Trophoblast cell (in vitro differentiated cells and primary cell): ENCODE measurements around the gene IKZF3.

Experiments used
- DNase-seq, 2 donors: peaks; one replicate each; pipeline ENCODE4 v3.0.0-alpha.2; 2016
- H2AFZ ChIP-seq: 2 replicates; pipeline ENCODE4 v1.6.1; 2013; ENCODE audit warnings: low read length, moderate library complexity, mild to moderate bottlenecking; ENCODE audit not compliant: insufficient read depth, poor library complexity
- H2AK5ac ChIP-seq: 2 replicates; pipeline ENCODE4 v1.6.1; 2013; ENCODE audit warnings: mild to moderate bottlenecking, low read length
- H2BK120ac ChIP-seq: 2 replicates; pipeline ENCODE4 v1.6.1; 2013; ENCODE audit warnings: low read length, mild to moderate bottlenecking, moderate library complexity; ENCODE audit not compliant: insufficient read depth, poor library complexity
- H2BK12ac ChIP-seq: 2 replicates; pipeline ENCODE4 v1.6.1; 2013; ENCODE audit warnings: mild to moderate bottlenecking, low read length, moderate library complexity
- H2BK5ac ChIP-seq: 2 replicates; pipeline ENCODE4 v1.6.1; 2013; ENCODE audit warnings: low read length, low read depth, moderate library complexity, mild to moderate bottlenecking; ENCODE audit not compliant: poor library complexity
- H3K14ac ChIP-seq: 2 replicates; pipeline ENCODE4 v1.6.1; 2013; ENCODE audit warnings: mild to moderate bottlenecking, low read length
- H3K18ac ChIP-seq: 2 replicates; pipeline ENCODE4 v1.6.1; 2013; ENCODE audit warnings: mild to moderate bottlenecking, low read length
- H3K23ac ChIP-seq: 2 replicates; pipeline ENCODE4 v1.6.1; 2013; ENCODE audit warnings: low read length
- H3K27ac ChIP-seq: 2 replicates; pipeline ENCODE4 v1.5.1; 2013; ENCODE audit warnings: low read depth, mild to moderate bottlenecking, inconsistent platforms, low read length, moderate library complexity
- H3K27me3 ChIP-seq: 2 replicates; pipeline ENCODE4 v1.6.1; 2013; ENCODE audit warnings: inconsistent platforms, mild to moderate bottlenecking, low read length, moderate library complexity; ENCODE audit not compliant: insufficient read depth
- H3K36me3 ChIP-seq, 2 experiments: 1 replicate in 1 of 2; 2 replicates in 1 of 2; pipeline ENCODE4 v1.6.1; 2013; ENCODE audit warnings: low read length in 2 of 2, mild to moderate bottlenecking in 2 of 2, moderate library complexity in 1 of 2; ENCODE audit not compliant: insufficient read depth in 2 of 2, control insufficient read depth in 1 of 2
- H3K4ac ChIP-seq: 2 replicates; pipeline ENCODE4 v1.6.1; 2013; ENCODE audit warnings: low read depth, mild to moderate bottlenecking, low read length, moderate library complexity
- H3K4me1 ChIP-seq, 2 experiments: 1 replicate in 1 of 2; 2 replicates in 1 of 2; pipeline ENCODE4 v1.6.1; 2013; ENCODE audit warnings: low read length in 2 of 2, mild to moderate bottlenecking in 2 of 2, moderate library complexity in 1 of 2; ENCODE audit not compliant: insufficient read depth in 2 of 2, control insufficient read depth in 1 of 2
- H3K4me2 ChIP-seq: 2 replicates; pipeline ENCODE4 v1.6.1; 2013; ENCODE audit warnings: inconsistent platforms, mild to moderate bottlenecking, low read length, moderate library complexity
- H3K4me3 ChIP-seq: 2 replicates; pipeline ENCODE4 v1.5.1; 2013; ENCODE audit warnings: mild to moderate bottlenecking, low read depth, low read length, inconsistent platforms
- H3K79me1 ChIP-seq: one replicate; pipeline ENCODE4 v1.6.1; 2013; ENCODE audit warnings: low read length
- H3K79me2 ChIP-seq: 2 replicates; pipeline ENCODE4 v1.6.1; 2013; ENCODE audit warnings: low read length, mild to moderate bottlenecking; ENCODE audit not compliant: control insufficient read depth, insufficient read depth, poor library complexity
- H3K9ac ChIP-seq: 2 replicates; pipeline ENCODE4 v1.6.1; 2013; ENCODE audit warnings: mild to moderate bottlenecking, low read length
- H3K9me3 ChIP-seq: 2 replicates; pipeline ENCODE4 v1.6.1; 2013; ENCODE audit warnings: low read depth, mild to moderate bottlenecking, control low read depth, inconsistent platforms, low read length; ENCODE audit not compliant: insufficient read depth
- H4K12ac ChIP-seq: 2 replicates; pipeline ENCODE4 v1.6.1; 2013; ENCODE audit warnings: low read depth, mild to moderate bottlenecking, low read length, moderate library complexity
- H4K8ac ChIP-seq: 2 replicates; pipeline ENCODE4 v1.6.1; 2013; ENCODE audit warnings: low read depth, mild to moderate bottlenecking, low read length, moderate library complexity
- H4K91ac ChIP-seq: one replicate; pipeline ENCODE4 v1.6.1; 2013; ENCODE audit warnings: low read depth, mild to moderate bottlenecking, low read length, moderate library complexity
- WGBS: extraction: QIAGEN DNeasy Blood & Tissue Kit; methylation state at CpG from one replicate; pipeline ENCODE4 v1.1.7; 2013; ENCODE audit warnings: missing lambda C conversion rate; ENCODE audit not compliant: insufficient read length, insufficient coverage; ENCODE audit errors: extremely low coverage; 5-methylcytosine and 5-hydroxymethylcytosine counted together

IKZF3 gene

DNA sequence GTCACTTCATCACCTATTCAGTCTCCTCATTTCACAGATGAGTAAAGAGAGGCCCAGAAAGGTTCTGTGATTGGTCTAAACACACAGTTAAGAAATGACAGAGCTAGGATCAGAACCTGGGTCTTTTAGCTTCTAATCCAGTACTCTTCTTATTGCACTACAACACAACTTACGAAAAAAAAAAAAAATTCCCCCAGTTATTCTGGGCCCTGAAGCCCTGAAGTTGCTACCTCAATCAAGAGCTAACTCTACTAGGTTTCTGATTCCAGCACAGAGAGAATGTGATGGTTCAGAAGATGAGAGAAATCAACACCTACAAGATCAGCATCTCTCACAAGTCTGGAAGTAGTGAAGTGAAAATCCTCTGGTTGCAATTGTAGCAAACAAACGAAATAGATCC lies 89.1 kb downstream of the IKZF3 start:
- Histone ChIP-seq H4K12ac (no peak overlapping the region), H3K9ac (no peak overlapping the region), H4K91ac (no peak overlapping the region), H3K18ac (no peak overlapping the region), H3K4me3 (no peak overlapping the region), H2AFZ (no peak overlapping the region), H3K4me2 (no peak overlapping the region), H4K8ac (no peak overlapping the region), H3K27ac (no peak overlapping the region), H2BK5ac (no peak overlapping the region), H3K14ac (no peak overlapping the region), H3K4me1 (peaks cover 2 to 5% of the 10 kb centered on the region in 2 experiments), H3K79me2 (no peaks in the 10 kb centered on the region), H2AK5ac (no peak overlapping the region), H3K9me3 (no peaks in the 10 kb centered on the region), H3K23ac (no peak overlapping the region), H3K4ac (no peak overlapping the region), H3K79me1 (no peaks in the 10 kb centered on the region), H3K36me3 (no peaks in the 10 kb centered on the region), H3K27me3 (peaks cover 2% of the 10 kb centered on the region), H2BK120ac (no peak overlapping the region), H2BK12ac (no peak overlapping the region)
- DNase-seq, result no peak
- no CpG with 5 or more reads among the region's 2 CpGs for WGBS

DNA sequence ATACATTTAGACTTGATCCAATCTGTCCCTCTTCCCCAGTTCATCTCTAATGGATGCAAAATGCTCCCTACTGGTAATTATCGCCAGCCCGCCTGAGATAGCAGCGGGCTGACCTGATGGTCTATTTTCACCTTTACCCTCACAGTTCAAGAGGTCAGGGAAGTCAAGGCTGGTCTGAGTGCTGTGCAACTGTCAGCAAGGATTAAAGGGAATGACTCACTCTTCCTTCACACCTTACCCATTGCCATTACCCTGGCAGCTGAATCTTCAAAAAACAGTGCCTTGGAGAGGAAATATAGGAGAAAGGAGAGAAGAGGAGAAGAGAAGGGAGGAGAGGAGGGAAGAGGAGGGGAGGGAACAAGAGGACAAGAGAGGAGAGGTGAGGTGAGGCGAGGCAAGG lies 90.1 kb downstream of the IKZF3 start:
- Histone ChIP-seq H3K79me1 (no peaks in the 10 kb centered on the region), H3K4me2 (no peak overlapping the region), H3K4me1 (peaks cover 4 to 8% of the 10 kb centered on the region in 2 experiments), H2BK12ac (no peak overlapping the region), H3K18ac (no peak overlapping the region), H3K23ac (no peak overlapping the region), H3K14ac (no peak overlapping the region), H2AFZ (no peak overlapping the region), H3K9ac (no peak overlapping the region), H4K12ac (no peak overlapping the region), H3K36me3 (no peaks in the 10 kb centered on the region), H3K27ac (no peak overlapping the region), H2BK5ac (no peak overlapping the region), H3K4ac (no peak overlapping the region), H2BK120ac (no peak overlapping the region), H3K4me3 (no peak overlapping the region), H4K91ac (no peak overlapping the region), H4K8ac (no peak overlapping the region), H2AK5ac (no peak overlapping the region), H3K79me2 (no peaks in the 10 kb centered on the region), H3K9me3 (no peaks in the 10 kb centered on the region), H3K27me3 (peaks cover 2% of the 10 kb centered on the region)
- WGBS, result no CpG with 5 or more reads among the region's 4 CpGs
- DNase-seq, result no peak

DNA sequence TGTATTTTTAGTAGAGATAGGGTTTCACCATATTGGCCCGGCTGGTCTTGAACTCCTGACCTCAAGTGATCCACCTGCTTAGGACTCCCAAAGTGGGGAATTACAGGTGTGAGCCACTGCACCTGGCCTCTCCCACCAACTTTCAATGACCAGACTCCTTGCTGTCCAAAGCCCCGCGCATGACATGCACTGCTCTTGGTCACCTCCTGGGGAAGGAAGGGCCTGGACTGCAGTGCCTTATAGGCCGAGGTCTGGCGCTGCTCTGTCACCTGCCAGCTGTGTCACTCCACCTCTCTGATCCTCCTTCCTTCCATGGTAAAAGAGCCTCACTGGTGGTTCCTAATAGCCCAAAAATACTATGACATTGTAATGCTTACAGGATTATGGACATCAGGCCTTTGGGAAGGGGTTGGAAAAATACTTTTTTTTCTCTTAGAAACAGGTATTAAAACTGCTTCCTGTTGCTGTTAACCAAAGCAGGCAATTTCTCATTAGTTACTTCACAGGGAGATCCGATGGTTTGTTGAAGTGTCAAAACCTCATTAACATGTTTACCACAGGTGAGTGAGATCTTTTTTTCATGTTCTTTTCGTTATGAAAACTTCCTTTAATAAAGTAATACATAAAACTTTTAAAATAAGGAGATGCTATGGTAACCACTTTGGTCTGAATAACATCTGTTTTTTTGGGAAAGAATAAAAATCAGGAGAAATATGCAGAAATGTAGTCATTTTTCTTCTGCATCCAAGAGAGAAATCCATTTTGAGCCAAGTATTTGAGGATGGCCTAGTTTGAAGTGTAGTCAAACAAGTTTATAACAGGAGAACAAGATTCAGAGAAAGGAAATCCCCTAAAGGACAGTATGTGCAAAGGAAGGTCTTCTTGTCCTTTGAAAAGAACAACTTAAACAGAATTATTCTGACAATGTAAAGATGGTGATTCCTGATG lies 90.9 kb downstream of the IKZF3 start:
- no peak overlapping the region for H2AK5ac ChIP-seq
- WGBS, result no CpG with 5 or more reads among the region's 7 CpGs
- no peak overlapping the region for H2AFZ ChIP-seq
- no peak overlapping the region for H2BK5ac ChIP-seq
- DNase-seq, result no peak
- H2BK12ac ChIP-seq, result no peak overlapping the region
- peaks cover 4 to 8% of the 10 kb centered on the region in 2 experiments for H3K4me1 ChIP-seq
- H2BK120ac ChIP-seq, result no peak overlapping the region
- H3K4me2 ChIP-seq, result no peak overlapping the region
- H3K4ac ChIP-seq, result no peak overlapping the region
- no peaks in the 10 kb centered on the region for H3K36me3 ChIP-seq
- H3K79me2 ChIP-seq, result no peaks in the 10 kb centered on the region
- no peak overlapping the region for H3K18ac ChIP-seq
- H4K12ac ChIP-seq, result no peak overlapping the region
- peaks cover 2% of the 10 kb centered on the region for H3K27me3 ChIP-seq
- H4K91ac ChIP-seq, result no peak overlapping the region
- H3K4me3 ChIP-seq, result no peak overlapping the region
- H3K9ac ChIP-seq, result peak overlapping the region; percentile 60
- H4K8ac ChIP-seq, result no peak overlapping the region
- no peak overlapping the region for H3K23ac ChIP-seq
- H3K14ac ChIP-seq, result no peak overlapping the region
- no peak overlapping the region for H3K27ac ChIP-seq
- no peaks in the 10 kb centered on the region for H3K79me1 ChIP-seq
- H3K9me3 ChIP-seq, result peaks cover 1% of the 10 kb centered on the region

DNA sequence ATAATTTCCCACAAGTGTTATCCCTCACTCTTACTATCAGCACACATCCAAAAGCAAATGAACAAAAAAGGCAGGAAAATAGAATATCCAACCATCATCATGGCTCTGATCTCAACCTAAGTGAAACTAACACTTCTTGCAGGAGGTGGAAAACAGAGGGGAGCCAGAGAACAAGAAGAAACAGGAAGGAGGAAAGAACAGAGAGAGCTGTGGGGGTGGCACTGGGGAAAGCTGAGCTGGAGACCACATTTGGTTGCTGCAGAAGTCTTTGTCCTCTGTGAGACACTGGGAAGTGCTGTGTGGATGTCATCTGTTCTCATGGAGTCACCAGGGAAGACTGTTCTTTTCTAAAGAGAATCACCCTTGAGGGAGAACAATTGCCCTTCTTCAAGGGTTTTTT lies 91.7 kb downstream of the IKZF3 start:
- H2BK12ac ChIP-seq, result no peak overlapping the region
- H2BK120ac ChIP-seq, result no peak overlapping the region
- peaks cover 2% of the 10 kb centered on the region for H3K9me3 ChIP-seq
- no peak for DNase-seq
- H3K79me2 ChIP-seq, result no peaks in the 10 kb centered on the region
- H2AFZ ChIP-seq, result no peak overlapping the region
- no peaks in the 10 kb centered on the region for H3K79me1 ChIP-seq
- no peak overlapping the region for H3K4ac ChIP-seq
- H3K27me3 ChIP-seq, result peaks cover 2% of the 10 kb centered on the region
- no peak overlapping the region for H3K14ac ChIP-seq
- no peak overlapping the region for H3K23ac ChIP-seq
- no peak overlapping the region for H3K9ac ChIP-seq
- H3K4me3 ChIP-seq, result no peak overlapping the region
- no peak overlapping the region for H3K18ac ChIP-seq
- H2AK5ac ChIP-seq, result no peak overlapping the region
- no peak overlapping the region for H4K91ac ChIP-seq
- peaks cover 4 to 8% of the 10 kb centered on the region in 2 experiments for H3K4me1 ChIP-seq
- H4K8ac ChIP-seq, result no peak overlapping the region
- H3K4me2 ChIP-seq, result no peak overlapping the region
- no peak overlapping the region for H3K27ac ChIP-seq
- H2BK5ac ChIP-seq, result no peak overlapping the region
- H3K36me3 ChIP-seq, result no peaks in the 10 kb centered on the region
- no peak overlapping the region for H4K12ac ChIP-seq
